SK-N-SH treated with all-trans-retinoic acid at 6 μM for 48 hours (cell line): ENCODE data around the gene UBXN11.
"Not testable (repeated sequence)": the region's sequence is repeated elsewhere in the genome, so short reads cannot be mapped to it uniquely, and the experiment has no call there.

ENCODE experiments used
- ATAC-seq: fragments of 200-7000 bp; cut with Tn5 transposase; 3 replicates; pipeline ENCODE4 v1.9.1; 2020; ENCODE audit warnings: mild to moderate bottlenecking, moderate library complexity
- ARNTL ChIP-seq: fragments of 450-650 bp; formaldehyde crosslinking; IDR thresholded peaks from 2 replicates; pipeline ENCODE4 v1.5.0; 2020; ENCODE audit warnings: low read depth, mild to moderate bottlenecking, moderate library complexity, borderline replicate concordance
- ESRRG ChIP-seq: fragments of 250-450 bp; sonication (Bioruptor Pico); IDR thresholded peaks from 2 replicates; pipeline ENCODE4 v1.6.1; 2021; ENCODE audit warnings: mild to moderate bottlenecking
- GLIS3 ChIP-seq: fragments of 250-450 bp; sonication (Bioruptor Pico); IDR thresholded peaks from 2 replicates; pipeline ENCODE4 v1.5.0; 2020; ENCODE audit warnings: mild to moderate bottlenecking, moderate library complexity
- ISL1 ChIP-seq: fragments of 250-450 bp; sonication (Bioruptor Pico); IDR thresholded peaks from 2 replicates; pipeline ENCODE4 v2.1.2; 2022; ENCODE audit warnings: mild to moderate bottlenecking, moderate library complexity
- OSR1 ChIP-seq: fragments of 250-450 bp; sonication (Bioruptor Pico); IDR thresholded peaks from 2 replicates; pipeline ENCODE4 v1.8.0; 2022; ENCODE audit warnings: moderate library complexity, mild to moderate bottlenecking, inconsistent platforms
- PPARA ChIP-seq: fragments of 250-450 bp; sonication (Bioruptor Pico); IDR thresholded peaks from 2 replicates; pipeline ENCODE4 v1.5.0; 2020; ENCODE audit warnings: mild to moderate bottlenecking, borderline replicate concordance
- RARB ChIP-seq: fragments of 250-450 bp; sonication (Bioruptor Pico); IDR thresholded peaks from 2 replicates; pipeline ENCODE4 v1.8.0; 2021; ENCODE audit warnings: mild to moderate bottlenecking, moderate library complexity
- SNAI2 ChIP-seq: fragments of 250-450 bp; sonication (Bioruptor Pico); IDR thresholded peaks from 2 replicates; pipeline ENCODE4 v1.5.0; 2020; ENCODE audit warnings: mild to moderate bottlenecking, moderate library complexity
- TCF4 ChIP-seq: fragments of 250-450 bp; sonication (Bioruptor Pico); IDR thresholded peaks from 2 replicates; pipeline ENCODE4 v1.8.0; 2021; ENCODE audit warnings: mild to moderate bottlenecking, moderate library complexity, borderline replicate concordance
- ZC3H10 ChIP-seq: fragments of 250-450 bp; sonication (Bioruptor Pico); IDR thresholded peaks from 2 replicates; pipeline ENCODE4 v1.5.1; 2021; ENCODE audit warnings: mild to moderate bottlenecking, moderate library complexity
- ZFP3 ChIP-seq: fragments of 250-450 bp; sonication (Bioruptor Pico); IDR thresholded peaks from 2 replicates; pipeline ENCODE4 v1.5.0; 2020; ENCODE audit warnings: mild to moderate bottlenecking, moderate library complexity
- ZNF565 ChIP-seq: fragments of 450-650 bp; formaldehyde crosslinking; conservative IDR thresholded peaks from 2 replicates; pipeline ENCODE4 v1.5.0; 2020; ENCODE audit warnings: low read depth, mild to moderate bottlenecking, moderate library complexity
- ZNF8 ChIP-seq: fragments of 450-650 bp; formaldehyde crosslinking; IDR thresholded peaks from 2 replicates; pipeline ENCODE4 v1.5.0; 2020; ENCODE audit warnings: mild to moderate bottlenecking, moderate library complexity
- TF ChIP-seq, protein P1 (sequence below): fragments of 250-450 bp; sonication (Bioruptor Pico); IDR thresholded peaks from 2 replicates; pipeline ENCODE4 v1.5.0; 2020; ENCODE audit warnings: mild to moderate bottlenecking, moderate library complexity
- TF ChIP-seq, protein P2 (sequence below): fragments of 250-450 bp; sonication (Bioruptor Pico); IDR thresholded peaks from 2 replicates; pipeline ENCODE4 v1.5.1; 2020; ENCODE audit warnings: low read depth, mild to moderate bottlenecking, moderate library complexity
- TF ChIP-seq, protein P3 (sequence below): fragments of 250-450 bp; sonication (Bioruptor Pico); IDR thresholded peaks from 2 replicates; pipeline ENCODE4 v1.8.0; 2021; ENCODE audit warnings: low read depth, mild to moderate bottlenecking, moderate library complexity, borderline replicate concordance
- TF ChIP-seq, protein P4 (sequence below): fragments of 250-450 bp; sonication (Bioruptor Pico); IDR thresholded peaks from 2 replicates; pipeline ENCODE4 v1.5.1; 2021; ENCODE audit warnings: mild to moderate bottlenecking, moderate library complexity

Gene UBXN11

DNA sequence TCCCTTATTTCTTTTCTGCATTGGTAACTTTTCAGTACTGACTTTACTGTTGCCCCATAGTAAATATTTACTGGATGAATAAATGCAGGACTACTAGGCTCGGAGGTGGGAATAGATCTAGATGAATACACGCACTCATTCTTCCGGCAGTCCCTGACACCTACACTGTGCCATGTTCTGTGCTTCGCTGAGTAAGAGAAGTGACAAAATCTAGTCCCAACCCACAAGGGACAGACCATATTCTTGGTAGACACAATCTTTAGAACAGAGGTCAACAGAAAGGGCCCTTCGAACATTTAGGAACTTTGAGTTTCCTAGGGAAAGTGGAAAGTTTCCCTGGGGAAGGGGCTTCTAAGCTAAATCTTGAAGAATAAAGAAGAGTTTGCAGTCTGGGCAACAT, 8.1 kb upstream of the UBXN11 start (continued):
- TF ChIP-seq, protein P1, sequence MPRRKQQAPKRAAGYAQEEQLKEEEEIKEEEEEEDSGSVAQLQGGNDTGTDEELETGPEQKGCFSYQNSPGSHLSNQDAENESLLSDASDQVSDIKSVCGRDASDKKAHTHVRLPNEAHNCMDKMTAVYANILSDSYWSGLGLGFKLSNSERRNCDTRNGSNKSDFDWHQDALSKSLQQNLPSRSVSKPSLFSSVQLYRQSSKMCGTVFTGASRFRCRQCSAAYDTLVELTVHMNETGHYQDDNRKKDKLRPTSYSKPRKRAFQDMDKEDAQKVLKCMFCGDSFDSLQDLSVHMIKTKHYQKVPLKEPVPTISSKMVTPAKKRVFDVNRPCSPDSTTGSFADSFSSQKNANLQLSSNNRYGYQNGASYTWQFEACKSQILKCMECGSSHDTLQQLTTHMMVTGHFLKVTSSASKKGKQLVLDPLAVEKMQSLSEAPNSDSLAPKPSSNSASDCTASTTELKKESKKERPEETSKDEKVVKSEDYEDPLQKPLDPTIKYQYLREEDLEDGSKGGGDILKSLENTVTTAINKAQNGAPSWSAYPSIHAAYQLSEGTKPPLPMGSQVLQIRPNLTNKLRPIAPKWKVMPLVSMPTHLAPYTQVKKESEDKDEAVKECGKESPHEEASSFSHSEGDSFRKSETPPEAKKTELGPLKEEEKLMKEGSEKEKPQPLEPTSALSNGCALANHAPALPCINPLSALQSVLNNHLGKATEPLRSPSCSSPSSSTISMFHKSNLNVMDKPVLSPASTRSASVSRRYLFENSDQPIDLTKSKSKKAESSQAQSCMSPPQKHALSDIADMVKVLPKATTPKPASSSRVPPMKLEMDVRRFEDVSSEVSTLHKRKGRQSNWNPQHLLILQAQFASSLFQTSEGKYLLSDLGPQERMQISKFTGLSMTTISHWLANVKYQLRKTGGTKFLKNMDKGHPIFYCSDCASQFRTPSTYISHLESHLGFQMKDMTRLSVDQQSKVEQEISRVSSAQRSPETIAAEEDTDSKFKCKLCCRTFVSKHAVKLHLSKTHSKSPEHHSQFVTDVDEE (CRISPR knock-in tag): no peak
- TF ChIP-seq PPARA (no peak), SNAI2 (no peak), TCF4 (CRISPR knock-in tag) (no peak)

DNA sequence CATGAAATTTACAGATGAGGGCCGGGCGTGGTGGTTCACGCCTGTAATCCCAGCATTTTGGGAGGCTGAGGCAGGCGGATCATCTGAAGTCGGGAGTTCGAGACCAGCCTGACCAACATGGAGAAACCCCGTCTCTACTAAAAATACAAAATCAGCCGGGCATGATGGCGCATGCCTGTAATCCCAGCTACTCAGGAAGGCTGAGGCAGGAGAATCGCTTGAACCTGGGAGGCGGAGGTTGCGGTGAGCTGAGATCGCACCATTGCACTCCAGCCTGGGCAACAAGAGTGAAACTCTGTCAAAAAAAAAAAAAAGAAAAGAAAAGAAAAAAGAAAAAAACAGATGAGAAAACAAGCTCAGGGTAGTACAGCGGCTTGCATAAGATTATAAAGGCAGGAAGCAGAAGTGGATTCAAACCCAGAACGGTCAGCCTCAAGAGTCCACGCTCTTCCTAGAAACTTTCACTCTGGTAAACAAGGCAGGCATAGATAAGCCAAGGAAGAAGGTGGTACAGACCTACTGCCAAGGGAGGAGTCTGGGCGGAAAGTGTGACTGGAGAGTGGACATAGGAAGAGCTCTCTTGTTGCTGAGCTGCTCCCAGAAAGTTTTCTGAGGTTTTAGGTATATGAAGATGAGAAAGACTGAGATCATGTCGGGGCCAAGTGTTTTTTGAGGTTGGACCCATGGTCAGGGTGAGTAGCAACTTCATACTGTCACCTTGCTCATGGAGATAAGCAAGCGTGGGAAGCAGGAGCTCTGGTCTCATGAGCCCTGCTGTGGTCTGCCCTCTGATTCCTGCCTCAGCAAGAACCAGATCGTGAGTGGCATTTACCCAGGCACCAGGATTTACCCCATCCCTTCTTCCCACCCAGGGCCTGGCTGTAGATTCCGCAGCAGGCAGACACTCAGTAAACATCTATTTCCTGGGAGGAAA, 1.8 kb upstream of the UBXN11 start:
- not testable (repeated sequence) for ATAC-seq

DNA sequence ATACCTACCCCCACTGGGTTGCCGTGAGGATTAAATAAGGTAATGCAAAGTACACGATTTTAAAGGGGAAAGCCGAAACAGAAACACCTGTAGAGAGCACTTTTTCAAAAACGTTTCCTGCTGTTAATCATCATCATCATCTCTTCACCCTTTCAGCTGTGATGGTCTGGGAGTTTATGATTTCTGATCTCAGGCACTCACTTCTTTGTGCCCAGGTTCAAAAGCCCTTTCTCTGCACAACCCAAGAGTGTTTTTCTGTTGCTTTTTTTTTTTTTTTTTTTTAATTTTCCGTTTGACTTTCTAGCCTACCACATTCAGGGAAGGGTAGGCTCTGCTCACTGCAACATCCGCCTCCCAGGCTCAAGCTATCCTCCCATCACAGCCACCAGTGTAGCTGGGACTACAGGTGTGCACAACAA, 936 bp upstream of the UBXN11 start:
- TF ChIP-seq ZFP3 (CRISPR knock-in tag) (no peak), ZNF565 (no peak), PPARA (no peak), TCF4 (CRISPR knock-in tag) (no peak), OSR1 (CRISPR knock-in tag) (no peak), ESRRG (CRISPR knock-in tag) (no peak)
- TF ChIP-seq, all 23 proteins: peak for 0
- ATAC-seq: no peak

DNA sequence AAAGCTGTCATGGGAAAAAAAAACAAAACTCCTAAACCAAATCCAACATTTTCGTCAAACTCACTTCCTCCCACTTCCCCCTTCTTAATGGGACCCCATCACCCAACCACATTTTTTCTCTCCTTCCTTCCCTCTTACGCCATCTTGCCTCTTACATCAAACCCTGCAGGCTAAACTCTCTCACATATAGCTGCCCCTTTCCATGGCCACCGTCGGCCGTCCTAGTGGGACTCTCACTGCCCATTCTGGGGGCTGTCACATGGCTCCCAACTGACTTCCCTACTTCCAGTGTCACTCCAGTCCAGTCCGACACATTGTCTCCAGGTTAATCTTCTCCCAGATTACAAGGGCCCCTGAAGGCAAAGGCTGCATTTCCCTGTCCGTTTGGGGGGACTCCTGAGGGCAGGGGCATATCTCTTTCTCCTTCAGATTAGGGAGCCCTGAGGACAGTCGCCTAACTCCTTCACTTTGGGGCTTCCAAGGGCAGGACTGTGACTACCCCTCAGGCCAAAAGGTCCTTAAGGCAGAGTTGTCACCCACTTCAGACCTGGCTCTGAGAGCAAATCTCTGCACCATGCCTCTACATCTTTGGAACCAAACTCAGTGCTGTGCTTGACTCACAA, 658 bp downstream of the UBXN11 start:
- peak; percentile 9 for ATAC-seq
- TF ChIP-seq, protein P2, sequence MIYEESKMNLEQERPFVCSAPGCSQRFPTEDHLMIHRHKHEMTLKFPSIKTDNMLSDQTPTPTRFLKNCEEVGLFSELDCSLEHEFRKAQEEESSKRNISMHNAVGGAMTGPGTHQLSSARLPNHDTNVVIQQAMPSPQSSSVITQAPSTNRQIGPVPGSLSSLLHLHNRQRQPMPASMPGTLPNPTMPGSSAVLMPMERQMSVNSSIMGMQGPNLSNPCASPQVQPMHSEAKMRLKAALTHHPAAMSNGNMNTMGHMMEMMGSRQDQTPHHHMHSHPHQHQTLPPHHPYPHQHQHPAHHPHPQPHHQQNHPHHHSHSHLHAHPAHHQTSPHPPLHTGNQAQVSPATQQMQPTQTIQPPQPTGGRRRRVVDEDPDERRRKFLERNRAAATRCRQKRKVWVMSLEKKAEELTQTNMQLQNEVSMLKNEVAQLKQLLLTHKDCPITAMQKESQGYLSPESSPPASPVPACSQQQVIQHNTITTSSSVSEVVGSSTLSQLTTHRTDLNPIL (CRISPR knock-in tag): no peak
- TF ChIP-seq PPARA: no peak
- TF ChIP-seq, all 23 proteins: peak for 0

DNA sequence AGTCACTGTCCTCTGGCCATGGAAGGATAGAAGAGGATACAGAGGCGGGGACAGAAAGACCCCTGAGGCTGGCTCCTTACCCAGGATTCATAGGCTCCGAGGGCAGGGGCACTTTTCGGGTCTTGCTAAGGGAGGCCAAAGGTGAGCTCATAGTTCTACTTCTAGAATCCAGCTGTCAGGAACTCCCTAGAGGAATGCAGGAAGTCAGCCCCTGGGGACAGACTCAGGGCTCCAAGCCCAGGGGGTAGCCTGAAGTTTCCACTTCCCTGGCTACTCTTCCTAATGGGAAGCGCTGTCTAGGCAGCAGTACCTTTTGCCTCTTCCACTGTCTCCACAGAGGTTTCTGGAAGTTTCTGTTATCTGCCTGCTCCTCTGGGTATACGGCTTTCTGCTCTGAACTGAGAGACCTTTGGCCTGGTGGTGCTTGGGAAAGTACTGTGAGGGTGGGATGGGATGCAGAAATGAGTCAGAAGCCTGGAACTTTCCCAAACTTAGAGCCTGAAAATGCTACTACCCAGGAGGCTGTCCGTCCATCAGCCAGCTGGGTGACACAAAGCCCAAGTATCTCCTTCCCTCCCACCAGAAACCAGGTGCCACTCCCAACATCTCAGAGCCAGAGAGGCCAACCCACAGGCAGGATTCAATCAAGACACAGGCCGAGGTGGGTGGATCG, 3.6 kb downstream of the UBXN11 start:
- TF ChIP-seq GLIS3 (CRISPR knock-in tag) (no peak), SNAI2 (no peak), OSR1 (CRISPR knock-in tag) (no peak), RARB (CRISPR knock-in tag) (no peak), ARNTL (CRISPR knock-in tag) (no peak), ZNF8 (CRISPR knock-in tag) (no peak), TCF4 (CRISPR knock-in tag) (no peak), ESRRG (CRISPR knock-in tag) (no peak), ZC3H10 (CRISPR knock-in tag) (no peak), ISL1 (CRISPR knock-in tag) (no peak)
- TF ChIP-seq, protein P3, sequence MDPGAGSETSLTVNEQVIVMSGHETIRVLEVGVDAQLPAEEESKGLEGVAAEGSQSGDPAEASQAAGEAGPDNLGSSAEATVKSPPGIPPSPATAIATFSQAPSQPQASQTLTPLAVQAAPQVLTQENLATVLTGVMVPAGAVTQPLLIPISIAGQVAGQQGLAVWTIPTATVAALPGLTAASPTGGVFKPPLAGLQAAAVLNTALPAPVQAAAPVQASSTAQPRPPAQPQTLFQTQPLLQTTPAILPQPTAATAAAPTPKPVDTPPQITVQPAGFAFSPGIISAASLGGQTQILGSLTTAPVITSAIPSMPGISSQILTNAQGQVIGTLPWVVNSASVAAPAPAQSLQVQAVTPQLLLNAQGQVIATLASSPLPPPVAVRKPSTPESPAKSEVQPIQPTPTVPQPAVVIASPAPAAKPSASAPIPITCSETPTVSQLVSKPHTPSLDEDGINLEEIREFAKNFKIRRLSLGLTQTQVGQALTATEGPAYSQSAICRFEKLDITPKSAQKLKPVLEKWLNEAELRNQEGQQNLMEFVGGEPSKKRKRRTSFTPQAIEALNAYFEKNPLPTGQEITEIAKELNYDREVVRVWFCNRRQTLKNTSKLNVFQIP (CRISPR knock-in tag): no peak
- TF ChIP-seq, protein P1 (CRISPR knock-in tag): no peak
- TF ChIP-seq, protein P4, sequence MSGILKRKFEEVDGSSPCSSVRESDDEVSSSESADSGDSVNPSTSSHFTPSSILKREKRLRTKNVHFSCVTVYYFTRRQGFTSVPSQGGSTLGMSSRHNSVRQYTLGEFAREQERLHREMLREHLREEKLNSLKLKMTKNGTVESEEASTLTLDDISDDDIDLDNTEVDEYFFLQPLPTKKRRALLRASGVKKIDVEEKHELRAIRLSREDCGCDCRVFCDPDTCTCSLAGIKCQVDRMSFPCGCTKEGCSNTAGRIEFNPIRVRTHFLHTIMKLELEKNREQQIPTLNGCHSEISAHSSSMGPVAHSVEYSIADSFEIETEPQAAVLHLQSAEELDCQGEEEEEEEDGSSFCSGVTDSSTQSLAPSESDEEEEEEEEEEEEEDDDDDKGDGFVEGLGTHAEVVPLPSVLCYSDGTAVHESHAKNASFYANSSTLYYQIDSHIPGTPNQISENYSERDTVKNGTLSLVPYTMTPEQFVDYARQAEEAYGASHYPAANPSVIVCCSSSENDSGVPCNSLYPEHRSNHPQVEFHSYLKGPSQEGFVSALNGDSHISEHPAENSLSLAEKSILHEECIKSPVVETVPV (CRISPR knock-in tag): no peak
- ATAC-seq: no peak
